ENCODE results near the gene BTBD2. TPM values are rescaled to one million over a fixed set of nuclear protein-coding genes. Genes with fewer than 3 reads are reported as not detected.

Gene BTBD2
- total and polyA plus RNA-seq, 2 experiments from 2014 or later: 23.8 to 130 TPM

GRCh38 chr19:2056837-2057192 is 41.3 kb upstream of the BTBD2 start (continued):
- TF ChIP-seq ZNF462 (CRISPR knock-in tag; IDR thresholded peaks at IDR 0.05) (no peak), ZNF114 (CRISPR knock-in tag; IDR thresholded peaks at IDR 0.05) (no peak), REST (IDR thresholded peaks at IDR 0.05; ENCODE audit: unreplicated experiment) (no peak), EZH2phosphoT487 (IDR thresholded peaks at IDR 0.05; ENCODE audit: unreplicated experiment) (no peak)
